ENCODE data around the gene PIEZO2. TPM values are rescaled to one million over a fixed set of nuclear protein-coding genes. Genes with fewer than 3 reads are reported as not detected.

Gene PIEZO2
- total RNA-seq, 4 donors from 2014 or later, result 0.18 to 3.0 (median 0.21) TPM

DNA sequence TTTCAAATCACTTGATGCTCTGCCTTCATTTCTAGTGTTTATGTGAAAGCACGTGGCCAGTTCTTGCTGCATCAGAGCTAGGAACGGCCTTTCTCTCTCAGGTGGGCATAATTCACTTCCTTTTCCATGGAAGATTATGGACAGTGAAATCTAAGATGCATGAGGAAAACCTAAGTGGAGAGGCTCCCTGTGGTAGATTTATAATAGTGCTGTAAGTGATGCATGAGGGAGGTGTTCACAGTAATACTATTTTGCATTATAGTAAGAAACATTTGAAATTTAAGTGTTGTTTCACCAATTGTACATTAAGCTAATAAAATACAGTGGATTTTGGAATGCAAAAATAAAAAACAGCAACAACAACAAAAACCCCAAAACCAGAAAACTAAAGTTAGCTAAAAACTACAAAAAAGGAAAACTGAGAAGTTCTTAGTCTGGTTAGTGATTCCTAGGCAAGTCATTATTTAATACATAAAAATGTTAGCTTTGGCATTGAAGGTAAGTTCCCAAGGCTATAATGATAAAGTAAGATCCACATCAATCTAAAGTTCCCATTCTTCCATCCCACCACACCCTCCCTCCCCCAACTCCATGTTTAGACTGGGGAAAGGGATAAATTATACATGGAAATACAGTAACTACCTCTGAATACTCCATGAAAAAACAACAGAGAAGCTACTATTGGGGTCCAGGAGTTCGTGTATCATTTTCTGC lies 469.7 kb downstream of the PIEZO2 start:
- no peaks in the 10 kb centered on the region for H3K4me1 ChIP-seq
- intact Hi-C loops (cut with DNase I; ENCODE audit: low total_unique reads), result no loop called here
- in situ Hi-C loops (cut with MboI; ENCODE audit: low sequenced_read_pairs in 4 of 4), result no loop called here
- no peak overlapping the region for H3K27ac ChIP-seq
- H3K4me3 ChIP-seq, result no peak overlapping the region
- no peaks in the 10 kb centered on the region for H3K36me3 ChIP-seq
- no peak for DNase-seq
- TF ChIP-seq CTCF (IDR thresholded peaks at IDR 0.05 in 4 of 5, conservative IDR thresholded peaks at IDR 0.05 in 1 of 5) (no peak), POLR2A (IDR thresholded peaks at IDR 0.05) (no peak)
- ATAC-seq, result no peak
- H3K9me3 ChIP-seq, result no peaks in the 10 kb centered on the region
- no peaks in the 10 kb centered on the region for H3K27me3 ChIP-seq

DNA sequence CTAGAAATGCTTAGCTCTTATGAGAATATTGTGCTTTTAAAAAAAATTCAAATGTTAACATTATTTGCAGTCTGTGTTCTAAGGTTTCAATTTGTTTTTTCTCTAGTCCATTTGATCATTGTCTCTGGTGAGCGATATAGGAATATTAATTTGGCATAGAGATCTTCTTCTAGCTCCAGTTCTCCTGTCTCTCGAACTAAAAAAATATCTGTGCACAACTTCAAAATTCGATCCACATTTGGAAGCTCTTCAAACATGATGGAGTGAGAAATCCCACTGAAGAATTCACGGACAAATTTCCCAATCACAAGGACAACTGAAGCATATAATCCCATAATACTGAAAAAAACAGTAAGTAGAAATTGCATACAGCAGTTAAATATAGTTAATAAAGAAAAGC lies 477.9 kb downstream of the PIEZO2 start:
- DNase-seq (no peak), ATAC-seq (no peak)
- no peaks in the 10 kb centered on the region for H3K27me3 ChIP-seq
- no peaks in the 10 kb centered on the region for H3K9me3 ChIP-seq
- in situ Hi-C loops (cut with MboI; ENCODE audit: low sequenced_read_pairs in 4 of 4), result no loop called here
- no peaks in the 10 kb centered on the region for H3K4me1 ChIP-seq
- intact Hi-C loops (cut with DNase I; ENCODE audit: low total_unique reads), result no loop called here
- H3K36me3 ChIP-seq, result no peaks in the 10 kb centered on the region
- no peak overlapping the region for H3K4me3 ChIP-seq
- H3K27ac ChIP-seq, result no peak overlapping the region
- TF ChIP-seq POLR2A (IDR thresholded peaks at IDR 0.05), result no peak
- TF ChIP-seq CTCF (IDR thresholded peaks at IDR 0.05 in 4 of 5, conservative IDR thresholded peaks at IDR 0.05 in 1 of 5), result no peak

GRCh38 chr18:10670856-10671255 lies 478.5 kb downstream of the PIEZO2 start:
- Histone ChIP-seq H3K4me3 (no peak overlapping the region), H3K9me3 (no peaks in the 10 kb centered on the region), H3K36me3 (no peaks in the 10 kb centered on the region), H3K27ac (no peak overlapping the region), H3K4me1 (no peaks in the 10 kb centered on the region), H3K27me3 (no peaks in the 10 kb centered on the region)
- DNase-seq (no peak), ATAC-seq (no peak)
- TF ChIP-seq POLR2A (IDR thresholded peaks at IDR 0.05) (no peak), CTCF (IDR thresholded peaks at IDR 0.05 in 4 of 5, conservative IDR thresholded peaks at IDR 0.05 in 1 of 5) (no peak)
- in situ Hi-C loops (cut with MboI; ENCODE audit: low sequenced_read_pairs in 4 of 4) (no loop called here), intact Hi-C loops (cut with DNase I; ENCODE audit: low total_unique reads) (no loop called here)

DNA sequence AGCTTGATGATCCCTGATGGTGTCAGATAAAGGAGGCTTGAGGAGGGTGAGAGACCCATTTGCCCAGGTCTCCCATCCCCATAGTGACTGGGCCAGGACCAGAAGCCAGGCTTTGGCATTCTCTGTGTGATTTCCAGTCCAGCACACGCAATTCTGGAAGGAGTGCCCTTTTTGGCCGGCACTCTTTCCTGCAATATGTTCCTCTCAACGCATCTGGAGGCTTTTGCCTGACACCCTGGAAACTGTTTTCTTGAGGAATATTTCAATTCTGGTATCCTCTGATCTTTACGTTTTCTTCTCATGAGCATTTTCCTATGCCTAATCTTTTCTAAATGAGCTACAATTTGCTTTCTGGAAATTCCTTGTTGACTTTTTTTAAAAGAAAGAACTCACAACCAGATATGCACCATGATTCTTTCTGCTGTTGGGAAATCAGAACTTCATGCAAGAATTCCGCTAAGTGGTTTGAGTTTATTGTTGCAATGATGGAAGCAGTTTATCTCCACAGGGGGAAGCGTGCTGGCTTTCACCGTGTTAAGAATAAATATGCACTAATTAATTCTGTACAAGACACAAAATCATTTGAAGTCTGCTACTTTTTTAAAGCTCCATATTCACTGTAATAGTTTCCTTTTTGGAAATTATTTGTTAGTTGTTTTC lies 479.8 kb downstream of the PIEZO2 start:
- Histone ChIP-seq H3K36me3 (no peaks in the 10 kb centered on the region), H3K27ac (no peak overlapping the region), H3K9me3 (no peaks in the 10 kb centered on the region), H3K4me3 (no peak overlapping the region), H3K27me3 (no peaks in the 10 kb centered on the region), H3K4me1 (no peaks in the 10 kb centered on the region)
- in situ Hi-C loops (cut with MboI; ENCODE audit: low sequenced_read_pairs in 4 of 4), result no loop called here
- DNase-seq, result no peak
- no peak for ATAC-seq
- TF ChIP-seq CTCF (IDR thresholded peaks at IDR 0.05 in 4 of 5, conservative IDR thresholded peaks at IDR 0.05 in 1 of 5) (no peak), POLR2A (IDR thresholded peaks at IDR 0.05) (no peak)
- intact Hi-C loops (cut with DNase I; ENCODE audit: low total_unique reads), result no loop called here
